Peyer's patch (tissue), 4 donors: Measurements from ENCODE around the gene MYO5C. TPM values are rescaled to one million over a fixed set of nuclear protein-coding genes. Genes with fewer than 3 reads are reported as not detected.

Source experiments
- DNase-seq, 3 donors: peaks; one replicate each; pipeline ENCODE4 v3.0.0-alpha.2; 2017 to 2019
- H3K27ac ChIP-seq, 4 donors: fragments of 200-600 bp; sonication (generic); one replicate each; pipeline ENCODE4 v1.5.1; 2016 to 2019
- H3K27me3 ChIP-seq, 2 donors: fragments of 200-600 bp; sonication (generic); one replicate each; pipeline ENCODE4 v1.5.1; 2019
- H3K36me3 ChIP-seq, 3 donors: fragments of 200-600 bp; sonication (generic); one replicate each; pipeline ENCODE4 v1.5.1; 2016 to 2019
- H3K4me1 ChIP-seq, 4 donors: fragments of 200-600 bp; sonication (generic); one replicate each; pipeline ENCODE4 v1.5.1; 2016 to 2019
- H3K4me3 ChIP-seq, 4 donors: fragments of 200-600 bp; sonication (generic); 1 replicate in 3 of 4; 2 replicates in 1 of 4; pipeline ENCODE4 v1.5.1; 2016 to 2019; ENCODE audit warnings: mild to moderate bottlenecking in 1 of 4
- H3K9me3 ChIP-seq, 4 donors: fragments of 200-600 bp; sonication (generic); one replicate each; pipeline ENCODE4 v1.5.1; 2016 to 2019; ENCODE audit warnings: mild to moderate bottlenecking in 1 of 4
- CTCF ChIP-seq, 6 experiments: fragments of 450-650 bp in 4 of 6; fragments of 200-600 bp in 2 of 6; sonication (generic) in 1 of 6; IDR thresholded peaks; one replicate each; pipeline ENCODE4 v1.5.1; 2017 to 2019; ENCODE audit warnings: antibody characterized with exemption in 6 of 6, mild to moderate bottlenecking in 3 of 6, moderate library complexity in 1 of 6
- POLR2A ChIP-seq, 2 donors: fragments of 450-650 bp; IDR thresholded peaks; one replicate each; pipeline ENCODE4 v1.5.1; 2017; ENCODE audit warnings: antibody characterized with exemption in 2 of 2, mild to moderate bottlenecking in 2 of 2, moderate library complexity in 2 of 2
- total RNA-seq, 4 donors: library from RNA; depleted of rRNA; stranded (reverse); fragments of >200 nt; gene quantifications; one replicate each; pipeline ENCODE4 v1.1.0, GENCODE V29; 2016

Gene MYO5C
- total RNA-seq, 4 donors from 2014 or later, result 29.1 to 60.2 (median 45.4) TPM

DNA sequence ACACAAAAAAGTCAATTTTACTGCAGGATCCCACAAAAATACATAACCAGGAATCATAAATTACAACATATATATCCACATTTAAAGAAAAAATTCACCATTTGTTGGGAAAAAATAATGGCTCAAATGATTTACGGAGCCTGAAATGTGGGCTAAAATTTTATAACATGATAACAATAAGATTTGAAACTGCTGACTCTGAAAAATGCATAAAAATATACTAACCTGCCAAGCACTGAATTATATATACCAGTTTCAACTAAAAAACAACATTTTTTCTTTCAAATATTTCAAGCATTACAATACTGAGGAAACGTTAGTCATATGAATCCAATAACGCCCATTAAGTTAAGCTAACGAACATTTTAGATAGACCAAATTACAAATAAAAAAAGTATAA lies 12.2 kb upstream of the MYO5C start:
- peaks cover 0 to 3% (median 0%) of the 10 kb centered on the region in 3 donors for H3K36me3 ChIP-seq
- H3K9me3 ChIP-seq, result no peaks in the 10 kb centered on the region
- DNase-seq, result no peak
- no peak for TF ChIP-seq POLR2A (IDR thresholded peaks at IDR 0.05)
- no peak for TF ChIP-seq CTCF (IDR thresholded peaks at IDR 0.05)
- no peaks in the 10 kb centered on the region for H3K27me3 ChIP-seq
- no peak overlapping the region for H3K4me3 ChIP-seq
- no peak overlapping the region for H3K27ac ChIP-seq
- no peaks in the 10 kb centered on the region for H3K4me1 ChIP-seq

- H3K9me3 ChIP-seq, result no peaks in the 10 kb centered on the region
- H3K36me3 ChIP-seq, result no peaks in the 10 kb centered on the region
- TF ChIP-seq CTCF (IDR thresholded peaks at IDR 0.05) (no peak), POLR2A (IDR thresholded peaks at IDR 0.05) (no peak)
- no peaks in the 10 kb centered on the region for H3K4me1 ChIP-seq
- no peak overlapping the region for H3K27ac ChIP-seq
- H3K27me3 ChIP-seq, result no peaks in the 10 kb centered on the region
- DNase-seq, result no peak
- no peak overlapping the region for H3K4me3 ChIP-seq
Observed at GRCh38 chr15:52306270-52306669, 10.7 kb upstream of the MYO5C start.

DNA sequence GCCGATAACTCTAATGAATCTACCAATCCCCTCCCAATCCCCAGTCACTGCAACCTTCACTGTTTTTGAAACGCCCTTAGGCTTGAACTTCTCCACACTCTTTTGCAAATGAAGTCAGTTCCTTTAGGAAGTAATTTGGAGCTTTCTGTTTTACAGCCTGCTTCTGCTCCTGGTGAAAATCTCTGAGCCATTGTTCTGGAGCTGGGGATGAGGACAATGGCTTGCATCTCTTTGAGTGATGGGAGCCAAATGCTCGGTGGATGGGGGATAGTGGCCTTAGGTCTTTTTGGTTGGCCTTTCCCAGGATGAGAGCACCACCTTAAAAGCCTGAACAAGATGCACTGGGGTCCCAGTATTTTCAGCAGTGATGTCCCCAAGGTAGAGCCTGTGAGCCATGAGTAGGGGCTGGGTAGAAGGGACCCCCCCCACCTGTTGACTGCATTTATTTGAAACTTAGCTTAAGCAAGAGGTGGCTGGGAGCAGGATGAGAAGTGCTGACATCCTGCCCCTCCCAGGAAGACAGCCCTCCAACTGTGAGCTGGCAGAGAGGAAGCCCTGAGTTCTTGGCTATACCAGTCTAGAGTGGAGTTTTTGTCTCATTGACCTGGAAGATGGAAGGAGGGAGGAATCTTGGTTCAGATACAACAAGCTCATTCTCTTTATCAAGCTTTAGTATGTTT lies 7.6 kb upstream of the MYO5C start:
- Histone ChIP-seq H3K36me3 (no peaks in the 10 kb centered on the region), H3K4me3 (no peak overlapping the region), H3K27ac (no peak overlapping the region), H3K27me3 (no peaks in the 10 kb centered on the region), H3K9me3 (no peaks in the 10 kb centered on the region), H3K4me1 (no peaks in the 10 kb centered on the region)
- no peak for DNase-seq
- TF ChIP-seq CTCF (IDR thresholded peaks at IDR 0.05) (no peak), POLR2A (IDR thresholded peaks at IDR 0.05) (no peak)

DNA sequence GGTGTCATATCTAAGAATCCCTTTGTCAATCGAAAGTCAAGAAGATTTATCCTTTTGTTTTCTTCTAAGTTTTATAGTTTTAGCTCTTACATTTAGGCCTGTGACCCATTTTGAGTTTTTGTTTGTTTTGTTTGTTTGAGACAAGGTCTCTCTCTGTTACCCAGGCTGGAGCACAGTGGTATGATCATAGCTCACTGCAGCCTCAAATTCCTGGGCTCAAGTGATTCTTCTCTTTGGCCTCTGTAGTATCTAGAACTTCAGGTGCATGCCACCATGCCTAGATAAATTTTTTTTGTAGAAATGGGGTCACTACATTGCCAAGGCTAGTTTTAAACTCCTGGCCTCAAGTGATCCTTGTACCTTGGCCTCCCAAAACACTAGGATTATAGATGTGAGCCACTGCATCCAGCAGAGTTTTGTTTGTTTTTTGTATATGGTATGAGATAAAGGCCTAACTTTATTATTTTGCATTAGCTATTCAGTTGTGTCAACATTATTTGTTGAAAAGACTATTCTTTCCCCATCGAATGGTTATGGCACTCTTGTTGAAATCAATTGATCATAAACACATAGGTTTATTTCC lies 5.8 kb upstream of the MYO5C start:
- no peak for DNase-seq
- Histone ChIP-seq H3K27ac (no peak overlapping the region), H3K9me3 (no peaks in the 10 kb centered on the region), H3K36me3 (no peaks in the 10 kb centered on the region), H3K27me3 (no peaks in the 10 kb centered on the region), H3K4me1 (peaks cover 0 to under 1% (median 0%) of the 10 kb centered on the region in 4 donors), H3K4me3 (no peak overlapping the region)
- TF ChIP-seq CTCF (IDR thresholded peaks at IDR 0.05), result no peak
- no peak for TF ChIP-seq POLR2A (IDR thresholded peaks at IDR 0.05)

GRCh38 chr15:52294881-52295420 lies 653 bp downstream of the MYO5C start:
- Histone ChIP-seq H3K36me3 (no peaks in the 10 kb centered on the region), H3K27me3 (peaks cover 0 to 7% of the 10 kb centered on the region in 2 donors), H3K9me3 (no peaks in the 10 kb centered on the region), H3K27ac (peak overlapping the region; percentile 48 to 75 (median 60)), H3K4me1 (peaks cover 0 to 17% (median 8%) of the 10 kb centered on the region in 4 donors), H3K4me3 (peak overlapping the region; percentile 39 to 78 (median 62))
- TF ChIP-seq CTCF (IDR thresholded peaks at IDR 0.05), result no peak
- TF ChIP-seq POLR2A (IDR thresholded peaks at IDR 0.05), result no peak
- DNase-seq, result peak in 1 of 3 donors; percentile 53
